A549 (cell line): ENCODE results near the gene CHID1. TPM values are rescaled to one million over a fixed set of nuclear protein-coding genes. Genes with fewer than 3 reads are reported as not detected.
A peak's percentile ranks its signal among the peaks of the same experiment; 100 is the strongest.

Experiments used
- ATAC-seq, 2 experiments: fragments of 200-7000 bp in 1 of 2; fragments of >200 bp in 1 of 2; cut with Nextera tagmentation in 1 of 2; cut with Tn5 transposase in 1 of 2; 3 replicates each; pipeline versions ENCODE4 v1.8.0 to v1.9.1; 2018 to 2020; ENCODE audit warnings: mild to moderate bottlenecking in 1 of 2, moderate library complexity in 1 of 2
- CTCF ChIA-PET: fragments of 300-600 bp; sonication (Branson Sonifier 250); formaldehyde crosslinking; extraction: SDS; loops from one replicate; lab custom pipeline; 2021; ENCODE audit warnings: antibody characterized with exemption, inconsistent platforms; lab: Yijun Ruan, JAX
- POLR2A ChIA-PET: fragments of 350-600 bp; formaldehyde crosslinking; extraction: SDS; loops from one replicate; lab custom pipeline; 2021; ENCODE audit warnings: antibody characterized with exemption, inconsistent platforms; lab: Yijun Ruan, JAX
- DNase-seq, 2 experiments: peaks; one replicate each; pipeline versions ENCODE4 v3.0.0 to v3.0.0-alpha.2; 2011 to 2016; ENCODE audit warnings: low read depth in 1 of 2, low spot score in 1 of 2
- FAIRE-seq: peaks from 2 replicates; lab custom pipeline; 2011; peaks lifted over from hg19 to GRCh38; lab: Jason Lieb, UNC
- H3K27ac ChIP-seq, 2 experiments: fragments of >200 bp; sonication (Bioruptor Twin); formaldehyde crosslinking; 3 replicates each; pipeline ENCODE4 v1.5.1; 2016 to 2017
- H3K4me1 ChIP-seq: fragments of >200 bp; sonication (Bioruptor Twin); formaldehyde crosslinking; 3 replicates; pipeline ENCODE4 v1.6.1; 2016
- H3K4me2 ChIP-seq: fragments of >200 bp; sonication (Bioruptor Twin); formaldehyde crosslinking; 3 replicates; pipeline ENCODE4 v1.6.1; 2016
- H3K4me3 ChIP-seq: fragments of >200 bp; sonication (Bioruptor Twin); formaldehyde crosslinking; 3 replicates; pipeline ENCODE4 v1.5.1; 2016
- H3K9me3 ChIP-seq: fragments of >200 bp; sonication (Bioruptor Twin); formaldehyde crosslinking; 3 replicates; pipeline ENCODE4 v1.6.1; 2016
- CHD2 ChIP-seq: fragments of 150-350 bp; IDR thresholded peaks from 2 replicates; pipeline ENCODE4 v1.6.1; 2014; ENCODE audit warnings: low read length; ENCODE audit not compliant: partially characterized antibody
- FOSB ChIP-seq: fragments of 250-450 bp; sonication (Bioruptor Pico); IDR thresholded peaks from 2 replicates; pipeline ENCODE4 v1.5.0; 2020; ENCODE audit warnings: mild to moderate bottlenecking, moderate library complexity
- FOXS1 ChIP-seq: fragments of 250-450 bp; sonication (Bioruptor Pico); IDR thresholded peaks from 2 replicates; pipeline ENCODE4 v1.5.0; 2020; ENCODE audit warnings: mild to moderate bottlenecking, moderate library complexity
- GATA3 ChIP-seq: IDR thresholded peaks from 2 replicates; pipeline ENCODE4 v1.6.1; 2012; ENCODE audit warnings: borderline replicate concordance
- HEYL ChIP-seq: fragments of 250-450 bp; sonication (Bioruptor Pico); IDR thresholded peaks from 2 replicates; pipeline ENCODE4 v1.8.0; 2021; ENCODE audit warnings: mild to moderate bottlenecking, moderate library complexity
- HOXA7 ChIP-seq: fragments of 250-450 bp; sonication (Bioruptor Pico); IDR thresholded peaks from 2 replicates; pipeline ENCODE4 v1.5.0; 2020; ENCODE audit warnings: mild to moderate bottlenecking, moderate library complexity
- HOXB13 ChIP-seq: fragments of 250-450 bp; sonication (Bioruptor Pico); IDR thresholded peaks from 2 replicates; pipeline ENCODE4 v1.5.0; 2020; ENCODE audit warnings: low read depth, mild to moderate bottlenecking, moderate library complexity
- MAFK ChIP-seq: fragments of 450-650 bp; IDR thresholded peaks from 2 replicates; pipeline ENCODE4 v1.6.1; 2014; ENCODE audit not compliant: partially characterized antibody
- MAZ ChIP-seq: fragments of 150-350 bp; IDR thresholded peaks from 2 replicates; pipeline ENCODE4 v1.6.1; 2014; ENCODE audit warnings: antibody characterized with exemption, low read depth, low read length, borderline replicate concordance
- MYC ChIP-seq: IDR thresholded peaks from 2 replicates; pipeline ENCODE4 v1.6.1; 2012; ENCODE audit warnings: mild to moderate bottlenecking, inconsistent platforms, low read length, improper control_type of control experiment, borderline replicate concordance
- NR3C1 ChIP-seq: fragments of >200 bp; sonication (Bioruptor Twin); formaldehyde crosslinking; IDR thresholded peaks from 3 replicates; pipeline ENCODE4 v1.6.1; 2017
- POLR2AphosphoS2 ChIP-seq: conservative IDR thresholded peaks from 2 replicates; pipeline ENCODE4 v1.6.1; 2012; ENCODE audit warnings: low read length, improper control_type of control experiment, inconsistent platforms
- RARB ChIP-seq: fragments of 250-450 bp; sonication (Bioruptor Pico); IDR thresholded peaks from 2 replicates; pipeline ENCODE4 v1.8.0; 2021; ENCODE audit warnings: mild to moderate bottlenecking, moderate library complexity
- RNF2 ChIP-seq: fragments of 200-600 bp; sonication (generic); IDR thresholded peaks from 2 replicates; pipeline ENCODE4 v1.6.1; 2016; ENCODE audit warnings: low read depth, mild to moderate bottlenecking, antibody characterized with exemption, moderate library complexity, borderline replicate concordance
- SREBF2 ChIP-seq: fragments of 450-650 bp; IDR thresholded peaks from 2 replicates; pipeline ENCODE4 v1.6.1; 2014; ENCODE audit warnings: mild to moderate bottlenecking, moderate library complexity
- TFCP2L1 ChIP-seq: fragments of 250-450 bp; sonication (Bioruptor Pico); IDR thresholded peaks from 2 replicates; pipeline ENCODE4 v1.5.0; 2021; ENCODE audit warnings: mild to moderate bottlenecking
- TP53 ChIP-seq: fragments of 250-450 bp; sonication (Bioruptor Pico); IDR thresholded peaks from 2 replicates; pipeline ENCODE4 v1.5.0; 2021; ENCODE audit warnings: mild to moderate bottlenecking, moderate library complexity
- ZFP36 ChIP-seq: fragments of 450-650 bp; IDR thresholded peaks from 2 replicates; pipeline ENCODE4 v1.6.1; 2014; ENCODE audit warnings: borderline replicate concordance; ENCODE audit not compliant: partially characterized antibody
- ZNF302 ChIP-seq: fragments of 250-450 bp; sonication (Bioruptor Pico); IDR thresholded peaks from 2 replicates; pipeline ENCODE4 v1.9.0; 2021; ENCODE audit warnings: inconsistent platforms, mild to moderate bottlenecking, moderate library complexity
- WGBS: methylation state at CpG from one replicate; pipeline ENCODE4 v1.1.6; 2017; ENCODE audit errors: missing lambda C conversion rate; 5-methylcytosine and 5-hydroxymethylcytosine counted together
- polyA plus RNA-seq, 4 experiments: library from polyadenylated mRNA; depleted of rRNA in 3 of 4; stranded (reverse); fragments of >200 nt; fragmentation: RNase III in 1 of 4; extraction: RNeasy Plus Mini Kit Qiagen cat#74134 plus additional on column Dnase treatment in 1 of 4; gene quantifications; 2 replicates in 3 of 4; 3 replicates in 1 of 4; pipeline ENCODE4 v1.2.3, GENCODE V29; 2011 to 2017
- TF ChIP-seq, protein P1 (sequence below): IDR thresholded peaks from 2 replicates; pipeline ENCODE4 v1.6.1; 2012; ENCODE audit warnings: low read depth, borderline replicate concordance
- TF ChIP-seq, protein P2 (sequence below): fragments of 150-350 bp; IDR thresholded peaks from 2 replicates; pipeline ENCODE4 v1.6.1; 2014; ENCODE audit warnings: low read depth, mild to moderate bottlenecking, low read length
- TF ChIP-seq, protein P3 (sequence below): IDR thresholded peaks from 2 replicates; pipeline ENCODE4 v1.6.1; 2012

Gene CHID1
- polyA plus RNA-seq, 2 of the 4 experiments (the other 2 are of a cell fraction) = 53.8 to 70.6 TPM

DNA sequence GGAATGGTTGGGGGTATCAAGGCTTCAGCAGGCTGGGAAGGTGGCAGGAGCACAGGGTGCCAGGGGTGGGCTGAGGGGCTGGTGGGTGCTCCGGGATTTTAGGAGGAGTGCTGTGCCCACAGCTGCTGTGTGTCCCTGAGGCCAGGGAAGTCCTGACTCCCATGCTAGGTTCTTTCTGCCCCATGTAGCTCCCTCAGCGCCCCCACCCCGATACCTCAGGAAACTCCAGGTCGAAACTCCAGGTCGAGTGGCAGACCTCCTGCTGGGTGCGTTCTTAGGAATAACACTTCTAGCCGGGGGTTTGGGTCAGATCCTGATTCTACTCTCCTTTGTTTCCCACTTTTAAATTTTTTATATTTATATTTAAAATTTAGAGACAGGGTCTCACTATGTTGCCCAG is 23.3 kb upstream of the CHID1 start:
- 93% methylated on average over 7 of the region's 7 CpGs for WGBS
- no peak overlapping the region for H3K4me2 ChIP-seq
- DNase-seq = no peak
- peaks cover 21% of the 10 kb centered on the region; the same call in 1 of the 3 replicates for H3K4me1 ChIP-seq
- CTCF ChIA-PET = interaction anchor here (1.0 to 1.1 kb wide), 2 partner anchors 9 to 21 kb away, joined by 5 to 6 read pairs; no protein-coding TSS in a partner anchor
- POLR2A ChIA-PET = no interaction called here
- ATAC-seq = no peak
- FAIRE-seq = no peak
- TF ChIP-seq FOXS1 (CRISPR knock-in tag) (no peak), RARB (CRISPR knock-in tag) (no peak), FOSB (CRISPR knock-in tag) (no peak), GATA3 (no peak), CHD2 (no peak), MAZ (no peak), TFCP2L1 (no peak)
- TF ChIP-seq, protein P1, sequence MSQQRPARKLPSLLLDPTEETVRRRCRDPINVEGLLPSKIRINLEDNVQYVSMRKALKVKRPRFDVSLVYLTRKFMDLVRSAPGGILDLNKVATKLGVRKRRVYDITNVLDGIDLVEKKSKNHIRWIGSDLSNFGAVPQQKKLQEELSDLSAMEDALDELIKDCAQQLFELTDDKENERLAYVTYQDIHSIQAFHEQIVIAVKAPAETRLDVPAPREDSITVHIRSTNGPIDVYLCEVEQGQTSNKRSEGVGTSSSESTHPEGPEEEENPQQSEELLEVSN = no peak
- no peaks in the 10 kb centered on the region for H3K9me3 ChIP-seq
- no peak overlapping the region for H3K27ac ChIP-seq
- no peak overlapping the region for H3K4me3 ChIP-seq

DNA sequence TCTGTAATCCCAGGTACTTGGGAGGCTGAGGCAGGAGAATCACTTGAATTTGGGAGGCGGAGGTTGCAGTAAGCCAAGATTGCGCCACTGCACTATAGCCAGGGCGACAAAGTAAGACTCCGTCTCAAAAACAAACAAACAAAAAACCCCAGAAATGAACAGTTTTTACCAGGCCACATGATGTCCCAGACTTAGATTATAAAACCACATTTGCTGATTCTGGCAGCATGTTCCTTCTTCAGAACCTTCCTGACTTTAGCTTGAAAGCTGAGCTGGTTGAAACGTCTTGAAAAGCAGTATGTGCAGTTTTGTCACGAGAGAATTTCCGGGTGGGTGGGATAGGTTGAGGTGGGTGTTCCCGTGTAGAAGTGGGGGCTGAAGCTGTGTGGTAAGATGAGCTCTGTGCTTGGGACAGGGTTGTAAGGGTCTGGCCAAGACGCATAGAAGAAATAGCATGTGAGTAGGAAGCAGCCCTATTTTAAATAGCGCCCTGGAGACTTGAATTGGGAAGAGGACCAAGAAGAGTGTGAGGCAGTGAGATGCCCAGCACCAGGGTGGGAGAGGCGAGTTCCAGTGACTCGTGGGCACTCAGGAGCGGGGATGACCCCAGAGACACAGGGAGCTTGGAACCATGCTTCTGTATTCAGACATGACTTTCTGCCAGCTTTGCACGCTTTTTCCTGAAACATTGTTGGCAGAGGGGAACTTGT is 22.7 kb upstream of the CHID1 start:
- WGBS = 77% methylated on average over 14 of the region's 14 CpGs
- TF ChIP-seq ZFP36 = no peak
- no peak for TF ChIP-seq MYC
- no peak for TF ChIP-seq TP53 (CRISPR knock-in tag)
- TF ChIP-seq, protein P2, sequence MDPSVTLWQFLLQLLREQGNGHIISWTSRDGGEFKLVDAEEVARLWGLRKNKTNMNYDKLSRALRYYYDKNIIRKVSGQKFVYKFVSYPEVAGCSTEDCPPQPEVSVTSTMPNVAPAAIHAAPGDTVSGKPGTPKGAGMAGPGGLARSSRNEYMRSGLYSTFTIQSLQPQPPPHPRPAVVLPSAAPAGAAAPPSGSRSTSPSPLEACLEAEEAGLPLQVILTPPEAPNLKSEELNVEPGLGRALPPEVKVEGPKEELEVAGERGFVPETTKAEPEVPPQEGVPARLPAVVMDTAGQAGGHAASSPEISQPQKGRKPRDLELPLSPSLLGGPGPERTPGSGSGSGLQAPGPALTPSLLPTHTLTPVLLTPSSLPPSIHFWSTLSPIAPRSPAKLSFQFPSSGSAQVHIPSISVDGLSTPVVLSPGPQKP = no peak
- TF ChIP-seq ZNF302 (CRISPR knock-in tag) = no peak
- TF ChIP-seq, protein P3, sequence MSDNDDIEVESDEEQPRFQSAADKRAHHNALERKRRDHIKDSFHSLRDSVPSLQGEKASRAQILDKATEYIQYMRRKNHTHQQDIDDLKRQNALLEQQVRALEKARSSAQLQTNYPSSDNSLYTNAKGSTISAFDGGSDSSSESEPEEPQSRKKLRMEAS = no peak
- TF ChIP-seq NR3C1 = no peak
- TF ChIP-seq HOXA7 (CRISPR knock-in tag) = no peak
- TF ChIP-seq POLR2AphosphoS2 = no peak
- no peak for TF ChIP-seq HOXB13
- no peak for TF ChIP-seq SREBF2
- no peak for TF ChIP-seq HEYL
- no peak for TF ChIP-seq FOSB (CRISPR knock-in tag)
- Histone ChIP-seq H3K4me3 (no peak overlapping the region), H3K9me3 (no peaks in the 10 kb centered on the region), H3K4me2 (no peak overlapping the region), H3K4me1 (peaks cover 24% of the 10 kb centered on the region; the same call in 1 of the 3 replicates), H3K27ac (no peak overlapping the region)
- FAIRE-seq (no peak), DNase-seq (no peak), ATAC-seq (no peak; a peak in 1 of 6 replicates)
- CTCF ChIA-PET = interaction anchor here (1.1 kb wide), 1 partner anchor 9 kb away, joined by 5 read pairs; no protein-coding TSS in a partner anchor
- POLR2A ChIA-PET = no interaction called here

DNA sequence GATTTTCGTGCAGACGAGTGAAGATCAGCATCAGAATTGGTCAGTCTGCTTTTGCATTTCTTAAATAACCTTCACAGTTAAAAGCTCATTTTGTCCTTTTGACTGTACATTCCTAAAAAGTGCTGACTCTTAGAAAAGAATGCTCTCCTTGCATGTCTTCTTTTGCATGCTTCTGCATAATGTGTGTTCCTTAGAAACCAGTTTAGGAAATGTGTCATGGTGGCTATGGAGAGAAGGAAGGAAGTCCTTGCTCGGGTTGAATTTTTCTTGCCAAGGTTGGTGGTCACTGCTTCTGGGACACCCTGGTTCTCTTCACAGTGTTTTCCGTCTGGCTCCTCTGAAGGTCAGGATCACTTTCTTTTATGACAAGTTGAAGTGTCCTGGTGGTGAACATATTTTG is 21.8 kb upstream of the CHID1 start:
- FAIRE-seq (no peak), DNase-seq (no peak), ATAC-seq (no peak)
- Histone ChIP-seq H3K4me1 (peaks cover 22% of the 10 kb centered on the region; the same call in 2 of the 3 replicates), H3K4me3 (no peak overlapping the region), H3K9me3 (no peaks in the 10 kb centered on the region), H3K27ac (no peak overlapping the region), H3K4me2 (no peak overlapping the region)
- TF ChIP-seq MAFK = peak; percentile 96
- no peak for TF ChIP-seq RNF2
- TF ChIP-seq HOXA7 (CRISPR knock-in tag) = no peak
- TF ChIP-seq, protein P1 = no peak
- 87% methylated on average over 4 of the region's 4 CpGs for WGBS
- POLR2A ChIA-PET = no interaction called here
- CTCF ChIA-PET = interaction anchor here (1.4 kb wide), 1 partner anchor 119 kb away, joined by 5 read pairs; no protein-coding TSS in a partner anchor
